HL-60 (cell line): ENCODE results near the gene PGRMC2.
"Not testable (repeated sequence)": the region's sequence is repeated elsewhere in the genome, so short reads cannot be mapped to it uniquely, and the experiment has no call there.

Experiments used
- DNase-seq, 2 experiments: peaks; one replicate each; pipeline ENCODE4 v3.0.0-alpha.2; 2010 to 2020; ENCODE audit warnings: low read depth in 1 of 2, low spot score in 1 of 2
- H3K27ac ChIP-seq: fragments of 250-450 bp; sonication (Bioruptor Pico); replicated peaks from 2 replicates; pipeline ENCODE4 v1.5.1; 2020; ENCODE audit warnings: mild to moderate bottlenecking, moderate library complexity
- H3K27me3 ChIP-seq: fragments of 250-450 bp; sonication (Bioruptor Pico); 2 replicates; pipeline ENCODE4 v1.5.1; 2021; ENCODE audit warnings: mild to moderate bottlenecking, moderate library complexity; ENCODE audit not compliant: insufficient read depth, poor library complexity, severe bottlenecking
- H3K4me3 ChIP-seq: replicated peaks from 2 replicates; pipeline ENCODE4 v1.5.1; 2011; ENCODE audit warnings: mild to moderate bottlenecking, control low read depth, low read length; ENCODE audit not compliant: insufficient read depth
- CTCF ChIP-seq: IDR thresholded peaks from one replicate; pipeline ENCODE4 v1.5.1; 2011; ENCODE audit warnings: low read length, control low read depth, inconsistent platforms; ENCODE audit not compliant: insufficient read depth
- GABPA ChIP-seq: IDR thresholded peaks from 2 replicates; pipeline ENCODE4 v1.6.1; 2012; ENCODE audit warnings: low read depth
- POLR2AphosphoS5 ChIP-seq: IDR thresholded peaks from 2 replicates; pipeline ENCODE4 v1.6.1; 2012; ENCODE audit warnings: low read depth
- REST ChIP-seq: IDR thresholded peaks from 2 replicates; pipeline ENCODE4 v1.6.1; 2012; ENCODE audit warnings: low read depth; ENCODE audit not compliant: insufficient replicate concordance
- SPI1 ChIP-seq: IDR thresholded peaks from 2 replicates; pipeline ENCODE4 v1.6.1; 2012; ENCODE audit warnings: low read depth, mild to moderate bottlenecking, borderline replicate concordance

The PGRMC2 gene

GRCh38 chr4:128271551-128271950 is 16.1 kb downstream of the PGRMC2 start:
- H3K4me3 ChIP-seq, result no peak overlapping the region
- no peak overlapping the region for H3K27ac ChIP-seq
- no peak for TF ChIP-seq POLR2AphosphoS5
- no peak for TF ChIP-seq REST
- TF ChIP-seq GABPA, result no peak
- TF ChIP-seq CTCF, result no peak
- TF ChIP-seq SPI1, result no peak

GRCh38 chr4:128268970-128269369 is 18.6 kb downstream of the PGRMC2 start:
- Histone ChIP-seq H3K27ac (no peak overlapping the region), H3K4me3 (no peak overlapping the region), H3K27me3 (no peaks in the 10 kb centered on the region)
- no peak for DNase-seq
- TF ChIP-seq REST (no peak), SPI1 (no peak), POLR2AphosphoS5 (no peak), CTCF (no peak), GABPA (no peak)

More at GRCh38 chr4:128271551-128271950, 16.1 kb downstream of the PGRMC2 start:
- DNase-seq, result no peak
- H3K27me3 ChIP-seq, result no peaks in the 10 kb centered on the region

DNA sequence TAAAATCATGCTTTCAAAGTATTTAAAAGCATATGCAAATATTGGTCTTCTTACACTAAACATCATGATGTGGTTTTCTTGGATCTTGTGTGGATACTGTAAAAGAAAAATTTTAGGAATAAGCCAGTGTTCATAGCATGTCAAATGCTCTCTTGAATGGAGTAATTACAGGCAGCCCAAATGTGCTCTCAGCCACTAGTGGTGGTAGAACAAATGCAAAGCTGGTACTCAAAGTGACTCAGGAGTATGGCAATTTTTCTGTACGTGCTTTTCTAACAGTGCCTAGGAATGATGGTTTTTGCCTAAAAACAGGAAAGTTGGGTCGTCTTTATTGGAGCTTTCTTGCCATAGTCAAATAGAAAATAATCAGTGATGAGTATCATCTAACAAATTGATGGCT is 19.9 kb downstream of the PGRMC2 start:
- H3K27ac ChIP-seq, result no peak overlapping the region
- DNase-seq, result no peak
- TF ChIP-seq CTCF (no peak), POLR2AphosphoS5 (no peak), GABPA (no peak), REST (no peak), SPI1 (no peak)
- H3K27me3 ChIP-seq, result no peaks in the 10 kb centered on the region
- H3K4me3 ChIP-seq, result no peak overlapping the region

DNA sequence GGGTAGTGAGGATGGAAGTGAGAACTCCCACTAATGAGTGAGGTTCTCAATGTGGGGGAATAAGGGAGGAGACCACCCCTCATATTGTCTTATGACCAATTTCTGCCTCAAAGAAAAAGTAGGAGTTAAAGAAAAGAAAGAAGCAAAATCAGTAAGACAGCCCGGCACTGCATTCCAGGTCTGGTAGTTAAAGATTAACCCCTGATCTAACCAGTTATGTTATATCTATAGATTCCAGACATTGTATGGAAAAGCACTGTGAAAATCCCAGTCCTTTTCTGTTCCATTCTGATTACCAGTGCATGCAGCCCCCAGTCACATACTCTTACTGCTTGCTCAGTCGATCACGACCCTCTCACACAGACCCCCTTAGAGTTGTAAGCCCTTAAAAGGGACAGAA is 20.4 kb downstream of the PGRMC2 start:
- H3K27me3 ChIP-seq, H3K27ac ChIP-seq, H3K4me3 ChIP-seq, DNase-seq: not testable (repeated sequence)

DNA sequence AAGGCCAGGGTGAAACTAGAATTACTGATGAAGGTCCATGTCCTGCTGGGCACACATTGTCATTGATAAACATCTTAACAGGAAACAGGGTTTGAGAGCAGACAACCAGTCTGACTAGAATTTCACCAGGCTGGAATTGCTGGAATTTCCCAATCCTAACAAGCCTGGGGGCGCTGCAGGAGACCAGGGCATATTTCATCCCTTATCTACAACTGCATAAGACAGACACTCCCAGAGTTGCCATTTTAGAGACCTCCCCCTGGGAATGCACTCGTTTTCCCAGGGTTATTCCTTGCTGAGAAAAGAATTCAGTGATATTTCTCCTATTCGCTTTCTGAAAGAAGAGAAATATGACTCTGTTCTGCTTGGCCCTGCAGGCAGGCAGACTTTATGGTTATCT is 22.1 kb downstream of the PGRMC2 start:
- not testable (repeated sequence) for H3K27ac ChIP-seq, H3K4me3 ChIP-seq, H3K27me3 ChIP-seq, DNase-seq

GRCh38 chr4:128259889-128260288 is 27.7 kb downstream of the PGRMC2 start:
- DNase-seq, H3K27ac ChIP-seq, H3K27me3 ChIP-seq, H3K4me3 ChIP-seq: not testable (repeated sequence)
